Suprapubic skin (tissue), 3 donors: Measurements from ENCODE around the gene CRTC3.

ENCODE experiments used
- POLR2A ChIP-seq, 2 donors: fragments of 450-650 bp; IDR thresholded peaks; one replicate each; pipeline ENCODE4 v1.6.1; 2017; ENCODE audit warnings: antibody characterized with exemption in 2 of 2, mild to moderate bottlenecking in 2 of 2, moderate library complexity in 2 of 2
- TF ChIP-seq, protein P1 (sequence below), 2 donors: fragments of 200-600 bp in 1 of 2; fragments of 450-650 bp in 1 of 2; sonication (generic) in 1 of 2; IDR thresholded peaks; one replicate each; pipeline ENCODE4 v1.5.1; 2016 to 2019; ENCODE audit warnings: antibody characterized with exemption in 2 of 2, mild to moderate bottlenecking in 1 of 2, moderate library complexity in 1 of 2

DNA sequence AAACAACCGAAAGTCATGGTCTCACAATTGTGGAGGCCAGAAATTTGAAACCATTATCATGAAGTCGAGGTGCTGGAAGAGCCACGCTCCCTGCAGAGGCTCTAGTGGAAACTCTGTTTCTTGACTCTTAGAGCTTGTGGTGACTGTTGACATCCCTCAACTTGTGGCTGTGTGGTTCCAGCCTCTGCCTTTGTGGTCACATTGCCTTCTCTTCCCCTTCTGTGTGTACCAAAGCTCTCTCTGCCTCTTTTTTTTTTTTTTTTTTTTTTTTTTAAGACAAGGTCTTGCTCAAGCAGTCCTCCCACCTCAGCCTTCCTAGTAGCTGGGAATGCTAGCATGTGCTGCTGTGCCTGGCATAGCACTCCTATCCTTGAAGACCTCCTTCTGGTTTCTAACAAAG lies 48.7 kb upstream of the CRTC3 start:
- TF ChIP-seq, protein P1, sequence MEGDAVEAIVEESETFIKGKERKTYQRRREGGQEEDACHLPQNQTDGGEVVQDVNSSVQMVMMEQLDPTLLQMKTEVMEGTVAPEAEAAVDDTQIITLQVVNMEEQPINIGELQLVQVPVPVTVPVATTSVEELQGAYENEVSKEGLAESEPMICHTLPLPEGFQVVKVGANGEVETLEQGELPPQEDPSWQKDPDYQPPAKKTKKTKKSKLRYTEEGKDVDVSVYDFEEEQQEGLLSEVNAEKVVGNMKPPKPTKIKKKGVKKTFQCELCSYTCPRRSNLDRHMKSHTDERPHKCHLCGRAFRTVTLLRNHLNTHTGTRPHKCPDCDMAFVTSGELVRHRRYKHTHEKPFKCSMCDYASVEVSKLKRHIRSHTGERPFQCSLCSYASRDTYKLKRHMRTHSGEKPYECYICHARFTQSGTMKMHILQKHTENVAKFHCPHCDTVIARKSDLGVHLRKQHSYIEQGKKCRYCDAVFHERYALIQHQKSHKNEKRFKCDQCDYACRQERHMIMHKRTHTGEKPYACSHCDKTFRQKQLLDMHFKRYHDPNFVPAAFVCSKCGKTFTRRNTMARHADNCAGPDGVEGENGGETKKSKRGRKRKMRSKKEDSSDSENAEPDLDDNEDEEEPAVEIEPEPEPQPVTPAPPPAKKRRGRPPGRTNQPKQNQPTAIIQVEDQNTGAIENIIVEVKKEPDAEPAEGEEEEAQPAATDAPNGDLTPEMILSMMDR (IDR thresholded peaks at IDR 0.05), result no peak
- no peak for TF ChIP-seq POLR2A (IDR thresholded peaks at IDR 0.05)
